ENCODE data around the gene FAM3A. TPM values are rescaled to one million over a fixed set of nuclear protein-coding genes. Genes with fewer than 3 reads are reported as not detected.

Gene FAM3A
- total and polyA plus RNA-seq, 2 of the 8 experiments (the other 6 are each of a cell fraction or from before 2014, with no cell fraction given) = 16.2 to 18.6 TPM

DNA sequence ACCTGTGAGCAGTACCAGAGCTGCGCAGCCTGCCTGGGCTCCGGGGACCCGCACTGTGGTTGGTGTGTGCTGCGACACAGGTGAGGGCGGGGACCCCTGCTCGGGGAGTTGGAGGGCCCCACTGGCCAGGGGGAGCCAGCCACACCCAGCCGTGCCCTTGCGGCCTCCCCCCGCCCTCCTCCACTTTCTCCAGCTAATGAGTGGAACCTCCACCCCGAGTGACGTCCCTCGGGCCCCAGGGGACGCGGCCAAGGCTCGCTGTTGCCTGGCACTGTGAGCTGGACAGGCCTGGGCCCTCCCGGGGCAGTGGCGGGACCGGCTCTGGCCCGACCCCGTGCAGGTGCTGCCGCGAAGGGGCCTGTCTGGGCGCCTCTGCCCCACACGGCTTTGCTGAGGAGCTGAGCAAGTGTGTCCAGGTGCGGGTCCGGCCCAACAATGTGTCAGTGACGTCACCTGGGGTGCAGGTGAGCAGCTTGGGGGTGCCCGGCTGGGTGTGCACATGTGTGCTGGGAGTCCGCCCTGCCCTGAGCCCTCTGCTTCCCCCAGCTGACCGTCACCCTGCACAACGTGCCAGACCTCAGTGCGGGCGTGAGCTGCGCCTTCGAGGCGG lies 52.3 kb downstream of the FAM3A start (continued):
- TF ChIP-seq TBP (IDR thresholded peaks at IDR 0.05; ENCODE audit: low read depth, low read length) (no peak), CHD2 (IDR thresholded peaks at IDR 0.05; ENCODE audit: low read length) (no peak), RFX5 (IDR thresholded peaks at IDR 0.05; ENCODE audit: borderline replicate concordance, low read depth, low read length) (no peak), SP1 (IDR thresholded peaks at IDR 0.05; ENCODE audit: low read depth, low read length) (no peak), POU5F1 (IDR thresholded peaks at IDR 0.05; ENCODE audit: low read depth, low read length) (no peak), JUND (IDR thresholded peaks at IDR 0.05; ENCODE audit: low read length) (no peak), SIX5 (IDR thresholded peaks at IDR 0.05; ENCODE audit: low read depth, low read length) (no peak)
- TF ChIP-seq, protein P1, sequence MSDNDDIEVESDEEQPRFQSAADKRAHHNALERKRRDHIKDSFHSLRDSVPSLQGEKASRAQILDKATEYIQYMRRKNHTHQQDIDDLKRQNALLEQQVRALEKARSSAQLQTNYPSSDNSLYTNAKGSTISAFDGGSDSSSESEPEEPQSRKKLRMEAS (IDR thresholded peaks at IDR 0.05) = no peak

Data from H1 (cell line).